KOPT-K1 (cell line): ENCODE results near the gene DGCR2.
"Not testable (repeated sequence)": the region's sequence is repeated elsewhere in the genome, so short reads cannot be mapped to it uniquely, and the experiment has no call there.

Experiments
- H3K27ac ChIP-seq: fragments of 200-600 bp; sonication (generic); 2 replicates; pipeline ENCODE4 v1.5.1; 2016; ENCODE audit warnings: antibody characterized with exemption, mild to moderate bottlenecking, low read depth, low read length; ENCODE audit not compliant: poor library complexity, severe bottlenecking
- H3K36me3 ChIP-seq: fragments of 200-600 bp; sonication (generic); 2 replicates; pipeline ENCODE4 v1.5.1; 2017; ENCODE audit warnings: antibody characterized with exemption, mild to moderate bottlenecking, low read length, moderate library complexity; ENCODE audit not compliant: insufficient read depth
- H3K9me3 ChIP-seq: fragments of 200-600 bp; sonication (generic); 2 replicates; pipeline ENCODE4 v1.5.1; 2017; ENCODE audit warnings: antibody characterized with exemption, low read length, mild to moderate bottlenecking; ENCODE audit not compliant: insufficient read depth, poor library complexity, severe bottlenecking

Gene DGCR2

GRCh38 chr22:19037282-19038163 lies 84.7 kb downstream of the DGCR2 start:
- H3K9me3 ChIP-seq = no peaks in the 10 kb centered on the region
- no peak overlapping the region for H3K27ac ChIP-seq
- peaks cover 56% of the 10 kb centered on the region for H3K36me3 ChIP-seq

DNA sequence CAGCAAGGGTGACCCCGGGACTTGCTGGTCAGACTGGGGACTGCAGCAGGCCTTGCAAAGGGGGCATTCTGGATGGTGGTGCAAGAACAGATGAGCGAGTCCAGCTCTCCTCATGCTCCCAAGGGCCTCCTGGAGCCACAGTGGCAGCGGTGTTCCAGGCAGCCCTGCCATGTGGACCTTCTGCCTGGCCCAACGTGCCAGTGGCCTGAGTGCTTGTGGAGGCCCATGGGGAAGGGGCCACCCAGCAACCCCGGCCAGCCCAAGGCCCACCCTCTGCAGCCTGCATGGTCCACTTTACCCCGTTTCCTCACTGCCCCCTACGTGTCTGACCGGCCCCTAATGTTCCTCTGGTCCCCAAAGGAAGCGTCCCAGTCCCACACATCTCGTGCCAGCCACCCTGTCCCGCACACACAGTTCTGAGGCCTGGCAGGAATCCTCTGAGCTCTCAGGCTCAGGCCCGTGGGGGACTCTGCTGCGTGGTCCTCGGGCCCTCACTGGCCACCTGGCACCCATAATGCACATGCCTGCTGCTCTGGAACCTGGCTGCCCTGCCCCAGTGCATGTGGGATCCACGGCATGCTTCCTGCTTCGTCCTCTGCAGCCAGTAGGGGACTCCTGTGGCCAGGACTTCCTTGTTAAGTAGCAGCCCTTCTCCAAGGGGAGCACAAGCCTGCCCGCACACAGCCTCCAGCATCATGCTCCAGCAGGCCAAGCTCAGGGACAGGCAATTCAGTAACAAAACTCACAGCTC lies 85.5 kb downstream of the DGCR2 start:
- Histone ChIP-seq H3K9me3 (no peaks in the 10 kb centered on the region), H3K27ac (no peak overlapping the region), H3K36me3 (peaks cover 48% of the 10 kb centered on the region)

DNA sequence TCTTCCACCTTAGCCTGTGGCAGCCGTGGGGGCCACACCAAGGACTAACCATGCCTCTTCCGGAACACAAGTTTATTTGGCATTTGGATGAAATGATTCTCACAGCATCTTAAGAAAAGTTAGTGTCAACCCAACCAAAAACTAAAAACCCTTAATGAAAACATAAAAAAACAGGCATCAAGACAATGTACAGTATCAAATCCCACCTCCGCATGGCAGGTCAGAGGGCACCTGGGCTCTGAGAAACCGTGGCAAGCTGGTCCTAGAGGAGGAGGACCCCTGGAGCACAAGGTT lies 86.0 kb downstream of the DGCR2 start:
- Histone ChIP-seq H3K27ac (no peak overlapping the region), H3K36me3 (peaks cover 43% of the 10 kb centered on the region; the same call in 1 of the 2 replicates), H3K9me3 (no peaks in the 10 kb centered on the region)

GRCh38 chr22:19035474-19036228 lies 86.6 kb downstream of the DGCR2 start:
- Histone ChIP-seq H3K27ac (no peak overlapping the region), H3K36me3 (peaks cover 38% of the 10 kb centered on the region; the same call in 1 of the 2 replicates), H3K9me3 (no peaks in the 10 kb centered on the region)

- H3K36me3 ChIP-seq = peaks cover 32% of the 10 kb centered on the region; the same call in 1 of the 2 replicates
- H3K9me3 ChIP-seq, H3K27ac ChIP-seq: not testable (repeated sequence)
Observed at GRCh38 chr22:19035126-19035473, 87.1 kb downstream of the DGCR2 start.

- H3K9me3 ChIP-seq, H3K27ac ChIP-seq: not testable (repeated sequence)
- H3K36me3 ChIP-seq = peaks cover 28% of the 10 kb centered on the region; the same call in 1 of the 2 replicates
Observed at GRCh38 chr22:19034724-19035120, 87.5 kb downstream of the DGCR2 start.

- H3K36me3 ChIP-seq = peaks cover 23% of the 10 kb centered on the region; the same call in 1 of the 2 replicates
- not testable (repeated sequence) for H3K9me3 ChIP-seq, H3K27ac ChIP-seq
Observed at GRCh38 chr22:19034031-19034723, 88.0 kb downstream of the DGCR2 start.

DNA sequence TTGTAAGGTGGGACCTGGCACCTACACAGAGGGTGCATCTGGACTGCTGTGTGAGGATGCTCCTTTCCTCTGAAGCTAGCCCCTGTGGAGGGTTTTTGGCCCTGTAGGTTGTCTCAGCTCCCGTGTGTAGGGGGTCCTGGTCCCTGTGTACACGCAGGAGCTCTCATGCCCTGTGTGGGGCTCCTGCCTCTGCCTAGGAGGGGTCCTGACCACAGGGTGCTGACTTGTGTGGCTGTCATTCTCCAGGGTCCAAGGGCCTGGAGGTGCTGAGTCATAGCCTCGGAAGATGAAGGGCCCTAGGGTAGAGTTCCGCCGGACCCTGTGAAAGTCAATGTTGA lies 88.7 kb downstream of the DGCR2 start:
- H3K36me3 ChIP-seq = peaks cover 17% of the 10 kb centered on the region; the same call in 1 of the 2 replicates
- not testable (repeated sequence) for H3K27ac ChIP-seq, H3K9me3 ChIP-seq

DNA sequence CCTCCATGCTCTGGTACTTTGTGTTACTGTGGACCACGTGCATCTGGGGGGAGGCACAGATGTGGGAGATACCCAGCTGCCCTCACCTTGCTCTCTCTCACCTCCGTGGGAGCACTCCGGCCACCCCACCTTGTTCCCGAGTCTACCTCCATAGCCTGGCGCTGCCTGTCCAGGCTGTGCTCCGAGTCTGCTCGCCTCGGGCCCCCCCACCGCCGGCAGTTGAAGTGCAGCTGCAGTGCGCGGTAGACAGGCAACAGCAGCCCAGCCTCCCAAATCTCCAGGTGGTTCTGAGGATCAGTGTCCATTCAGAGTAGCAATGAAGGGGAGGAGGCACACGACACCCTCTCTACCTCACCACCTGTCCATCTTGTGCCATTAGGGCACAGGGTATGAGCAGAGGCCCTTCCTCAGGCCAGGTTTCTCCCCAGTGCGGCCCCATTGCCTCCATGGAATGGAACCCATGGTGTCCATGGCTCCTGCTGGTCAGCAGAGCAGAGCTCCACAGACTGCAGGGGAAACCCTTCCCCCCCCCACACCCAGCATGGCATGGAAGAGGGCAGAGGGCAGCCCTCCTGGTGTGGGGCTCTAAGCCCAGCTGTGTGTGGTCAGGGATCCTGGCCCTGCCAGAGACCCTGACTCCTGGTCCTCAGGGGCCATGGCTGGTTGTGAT lies 89.2 kb downstream of the DGCR2 start:
- not testable (repeated sequence) for H3K9me3 ChIP-seq, H3K27ac ChIP-seq
- H3K36me3 ChIP-seq = peaks cover 12% of the 10 kb centered on the region; the same call in 1 of the 2 replicates

DNA sequence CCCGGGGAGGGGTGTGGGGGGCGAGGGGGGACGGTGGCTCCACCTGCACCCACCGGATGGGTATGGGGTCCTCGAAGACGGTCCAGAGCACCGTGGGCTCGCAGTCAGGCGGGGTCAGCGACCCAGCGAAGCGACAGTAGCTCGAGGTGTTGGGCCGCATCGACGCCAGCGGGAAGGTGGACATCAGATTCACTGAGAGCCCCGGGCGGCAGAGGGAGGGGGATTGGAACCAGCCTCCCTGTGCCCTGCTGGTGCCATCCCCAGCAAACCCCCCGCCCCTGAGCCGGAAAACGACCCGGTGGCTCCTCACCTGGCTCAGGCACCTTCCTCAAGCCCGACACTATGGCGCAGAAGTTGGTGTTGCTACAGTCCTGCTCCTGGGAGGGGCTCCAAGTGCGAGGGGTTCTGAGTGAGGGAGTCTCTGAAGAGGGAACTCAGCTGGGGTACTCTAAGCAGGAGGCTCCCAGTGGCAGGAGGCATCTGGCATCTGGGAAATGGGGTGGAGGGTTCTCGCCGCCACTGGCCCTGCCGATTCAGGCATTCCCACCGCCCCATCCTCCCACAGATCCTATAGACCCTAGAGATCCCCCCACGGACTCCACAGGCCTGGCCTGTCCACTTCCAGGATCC lies 89.9 kb downstream of the DGCR2 start:
- not testable (repeated sequence) for H3K27ac ChIP-seq, H3K36me3 ChIP-seq, H3K9me3 ChIP-seq

DNA sequence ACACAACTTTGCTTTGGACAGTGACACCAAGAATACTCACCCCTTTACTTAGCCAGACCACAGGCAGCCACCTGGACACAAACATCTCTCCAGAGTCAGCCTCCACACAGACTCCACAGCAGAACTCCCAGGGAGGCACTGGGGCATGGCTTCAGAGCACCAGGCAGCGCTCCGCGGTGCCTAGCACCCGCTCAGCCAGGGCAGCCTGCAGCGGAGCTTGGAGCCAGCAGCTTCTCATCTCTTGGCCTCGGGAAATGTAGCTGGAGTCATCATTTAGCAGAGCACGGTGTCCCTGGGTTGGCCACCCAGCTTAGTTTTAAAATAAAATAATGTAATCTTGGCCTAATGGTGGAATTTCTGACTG lies 91.3 kb downstream of the DGCR2 start:
- not testable (repeated sequence) for H3K27ac ChIP-seq, H3K36me3 ChIP-seq, H3K9me3 ChIP-seq

DNA sequence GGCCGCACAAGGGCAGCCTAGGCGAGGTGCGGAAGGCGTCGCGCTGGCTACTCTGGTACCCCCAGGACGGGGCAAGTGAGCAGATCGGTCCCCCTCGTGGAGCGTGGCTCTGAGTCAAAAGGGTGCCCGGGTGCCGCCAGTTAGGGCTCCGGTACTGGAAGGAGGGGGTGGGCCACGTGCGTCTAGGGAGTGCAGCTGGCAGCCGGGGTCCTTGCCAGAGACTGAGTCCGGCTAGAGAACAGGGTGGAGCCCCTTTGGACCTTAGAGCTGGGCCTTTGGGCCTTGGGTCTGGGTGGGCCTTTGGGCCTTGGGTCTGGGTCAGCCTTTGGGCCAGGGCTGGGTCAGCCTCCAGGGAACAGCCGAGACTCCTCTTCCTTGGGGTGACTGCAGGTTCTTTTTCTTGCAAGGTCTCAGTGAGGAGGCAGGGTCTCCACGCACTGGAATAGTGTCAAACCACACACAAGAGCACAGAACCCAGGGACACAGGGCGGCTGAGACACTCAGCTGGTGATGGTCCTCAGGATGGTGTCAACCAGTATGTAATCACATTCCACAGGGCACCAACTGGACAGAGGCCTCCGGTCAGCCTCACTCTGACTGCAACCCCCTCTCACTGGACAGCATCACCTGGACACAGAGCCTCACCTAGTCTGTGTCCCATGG lies 91.9 kb downstream of the DGCR2 start:
- H3K27ac ChIP-seq, H3K36me3 ChIP-seq, H3K9me3 ChIP-seq: not testable (repeated sequence)

DNA sequence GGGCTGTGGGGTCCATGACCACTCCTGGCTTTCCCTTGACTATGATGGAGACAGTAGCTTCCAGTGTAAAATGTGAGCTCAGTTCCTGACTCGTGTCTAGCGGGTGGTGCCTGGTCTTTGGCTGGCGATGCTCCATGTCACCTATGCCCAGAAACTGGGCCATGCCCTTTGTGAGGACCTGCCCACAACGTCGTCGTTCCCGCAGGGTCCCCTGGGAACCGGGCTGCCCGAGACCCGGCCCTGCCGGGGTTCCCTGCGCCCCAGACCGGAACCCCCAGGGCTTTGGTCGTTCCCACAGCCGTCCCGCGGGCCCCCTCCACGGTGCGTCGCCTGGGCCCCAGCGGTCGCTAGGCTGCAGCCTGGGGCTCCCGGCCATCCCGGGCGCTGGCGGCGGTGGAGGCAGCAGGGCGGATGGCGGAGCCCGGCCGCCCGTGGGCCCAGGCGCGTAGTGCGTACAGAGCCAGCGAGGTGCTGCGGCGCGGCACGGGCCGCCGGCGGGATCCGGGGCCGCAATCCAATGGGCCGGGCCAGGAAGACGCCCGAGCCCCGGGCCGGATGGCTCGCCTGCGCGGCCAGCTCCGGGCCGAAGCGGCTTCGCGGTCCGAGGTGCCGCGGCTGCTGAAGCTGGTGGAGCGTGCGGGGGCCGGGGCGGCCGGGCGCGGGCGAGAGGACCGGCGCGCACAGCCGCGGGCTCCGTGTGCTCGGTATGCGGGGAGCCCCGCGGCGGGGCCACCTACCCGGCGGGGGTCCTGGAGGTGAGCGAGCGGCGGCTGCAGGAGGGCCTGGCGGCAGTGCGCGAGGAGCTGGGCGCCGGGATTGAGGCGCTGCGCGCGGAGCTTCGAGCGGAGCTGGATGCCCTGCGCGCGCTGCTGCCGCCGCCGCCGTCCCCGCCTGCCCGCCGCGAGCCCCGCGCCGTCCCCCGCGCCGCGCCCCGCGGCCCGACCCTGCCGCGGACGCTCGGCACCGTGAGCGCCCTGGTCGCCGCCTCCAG lies 92.8 kb downstream of the DGCR2 start:
- not testable (repeated sequence) for H3K36me3 ChIP-seq, H3K27ac ChIP-seq, H3K9me3 ChIP-seq
